Liver (tissue), 9 donors: ENCODE measurements around the gene PFDN4. TPM values are rescaled to one million over a fixed set of nuclear protein-coding genes. Genes with fewer than 3 reads are reported as not detected.

Experiments used
- DNase-seq: peaks from one replicate; pipeline ENCODE4 v3.0.0-alpha.2; 2017; ENCODE audit warnings: low spot score
- H3K27ac ChIP-seq, 2 donors: one replicate each; pipeline ENCODE4 v1.7.0; 2013; ENCODE audit warnings: inconsistent platforms in 2 of 2, low read length in 2 of 2, control low read depth in 1 of 2, low read depth in 1 of 2, mild to moderate bottlenecking in 1 of 2
- H3K27me3 ChIP-seq, 4 donors: one replicate each; pipeline versions ENCODE4 v1.6.1 to v1.7.0; 2013; ENCODE audit warnings: low read length in 3 of 4, inconsistent platforms in 1 of 4, mild to moderate bottlenecking in 1 of 4, moderate library complexity in 1 of 4; ENCODE audit not compliant: control insufficient read depth in 4 of 4, insufficient read depth in 4 of 4
- H3K36me3 ChIP-seq, 4 donors: one replicate each; pipeline versions ENCODE4 v1.6.1 to v1.7.0; 2013; ENCODE audit warnings: low read length in 3 of 4, mild to moderate bottlenecking in 3 of 4, low read depth in 1 of 4, moderate library complexity in 1 of 4; ENCODE audit not compliant: control insufficient read depth in 4 of 4, insufficient read depth in 3 of 4
- H3K4me1 ChIP-seq, 4 donors: one replicate each; pipeline versions ENCODE4 v1.6.1 to v1.7.0; 2013; ENCODE audit warnings: low read length in 3 of 4, mild to moderate bottlenecking in 3 of 4, moderate library complexity in 1 of 4; ENCODE audit not compliant: control insufficient read depth in 4 of 4, insufficient read depth in 4 of 4
- H3K4me3 ChIP-seq, 3 donors: one replicate each; pipeline versions ENCODE4 v1.6.1 to v1.7.0; 2013; ENCODE audit warnings: low read length in 3 of 3, control low read depth in 1 of 3, low read depth in 1 of 3, mild to moderate bottlenecking in 1 of 3
- H3K9ac ChIP-seq, 2 donors: one replicate each; pipeline ENCODE4 v1.7.0; 2013; ENCODE audit warnings: low read length in 2 of 2, mild to moderate bottlenecking in 2 of 2, moderate library complexity in 2 of 2, control low read depth in 1 of 2, low read depth in 1 of 2
- H3K9me3 ChIP-seq, 4 donors: one replicate each; pipeline versions ENCODE4 v1.6.1 to v1.7.0; 2013; ENCODE audit warnings: low read length in 3 of 4; ENCODE audit not compliant: control insufficient read depth in 4 of 4
- EGR1 ChIP-seq, 2 donors: IDR thresholded peaks; 2 replicates each; pipeline ENCODE4 v1.6.1; 2016 to 2018; ENCODE audit warnings: antibody characterized with exemption in 2 of 2, low read depth in 2 of 2
- FOXA1 ChIP-seq: IDR thresholded peaks from 2 replicates; pipeline ENCODE4 v1.6.1; 2016; ENCODE audit warnings: antibody characterized with exemption
- FOXA2 ChIP-seq: IDR thresholded peaks from 2 replicates; pipeline ENCODE4 v1.6.1; 2016; ENCODE audit warnings: antibody characterized with exemption
- GABPA ChIP-seq, 2 donors: IDR thresholded peaks in 1 of 2; conservative IDR thresholded peaks in 1 of 2; 2 replicates each; pipeline ENCODE4 v1.6.1; 2016; ENCODE audit warnings: antibody characterized with exemption in 2 of 2, mild to moderate bottlenecking in 1 of 2, moderate library complexity in 1 of 2
- HNF4A ChIP-seq, 2 donors: conservative IDR thresholded peaks; 2 replicates each; pipeline ENCODE4 v1.6.1; 2016; ENCODE audit warnings: antibody characterized with exemption in 2 of 2, mild to moderate bottlenecking in 2 of 2
- HNF4G ChIP-seq: IDR thresholded peaks from 2 replicates; pipeline ENCODE4 v1.6.1; 2016; ENCODE audit warnings: antibody characterized with exemption
- JUND ChIP-seq, 2 donors: IDR thresholded peaks; 2 replicates each; pipeline ENCODE4 v1.6.1; 2016; ENCODE audit warnings: antibody characterized with exemption in 2 of 2
- NR2F2 ChIP-seq: IDR thresholded peaks from 2 replicates; pipeline ENCODE4 v1.6.1; 2016; ENCODE audit warnings: antibody characterized with exemption
- RAD21 ChIP-seq, 2 donors: IDR thresholded peaks; 2 replicates each; pipeline ENCODE4 v1.6.1; 2016; ENCODE audit warnings: antibody characterized with exemption in 2 of 2, mild to moderate bottlenecking in 2 of 2
- REST ChIP-seq: IDR thresholded peaks from 2 replicates; pipeline ENCODE4 v1.6.1; 2016; ENCODE audit warnings: antibody characterized with exemption, mild to moderate bottlenecking
- TAF1 ChIP-seq: conservative IDR thresholded peaks from 2 replicates; pipeline ENCODE4 v1.6.1; 2016; ENCODE audit warnings: antibody characterized with exemption, mild to moderate bottlenecking
- YY1 ChIP-seq: IDR thresholded peaks from 2 replicates; pipeline ENCODE4 v1.6.1; 2016; ENCODE audit warnings: antibody characterized with exemption, mild to moderate bottlenecking
- WGBS: extraction: QIAGEN DNeasy Blood & Tissue Kit; methylation state at CpG from one replicate; pipeline ENCODE4 v1.1.7; 2013; 5-methylcytosine and 5-hydroxymethylcytosine counted together
- polyA plus RNA-seq, 2 donors: library from polyadenylated mRNA; stranded (reverse) in 1 of 2; unstranded in 1 of 2; fragments of 200-250 nt in 1 of 2; fragments of >200 nt in 1 of 2; fragmentation: Nextera tagmentation in 1 of 2; extraction: Ambion mirVana in 1 of 2; gene quantifications; one replicate each; pipeline versions ENCODE4 v1.2.1 to v1.2.3, GENCODE V29; 2013 to 2015
- total RNA-seq, 2 donors: library from RNA; depleted of rRNA; stranded (reverse); fragments of >200 nt; gene quantifications; one replicate each; pipeline ENCODE4 v1.2.3, GENCODE V29; 2014
- TF ChIP-seq, protein P1 (sequence below): fragments of 150-350 bp; IDR thresholded peaks from 2 replicates; pipeline ENCODE4 v1.5.1; 2017; ENCODE audit warnings: improper control_type of control experiment, low read depth, low read length; ENCODE audit not compliant: missing input control
- TF ChIP-seq, protein P2 (sequence below): IDR thresholded peaks from 2 replicates; pipeline ENCODE4 v1.6.1; 2016; ENCODE audit warnings: antibody characterized with exemption
- TF ChIP-seq, protein P3 (sequence below): IDR thresholded peaks from 2 replicates; pipeline ENCODE4 v1.6.1; 2016; ENCODE audit warnings: antibody characterized with exemption
- donor health status: healthy.
- donor health status: healthy.
- donor health status: healthy.
- donor health status: healthy.
- donor health status: healthy.

The PFDN4 gene
- total and polyA plus RNA-seq, 4 donors, result 12.9 to 17.3 (median 13.5) TPM

- no peak overlapping the region for H3K4me3 ChIP-seq
- no peak overlapping the region for H3K27ac ChIP-seq
- no peak overlapping the region for H3K9ac ChIP-seq
These were observed 10.6 kb downstream of the PFDN4 start for GRCh38 chr20:54218470-54218869.

GRCh38 chr20:54219751-54220426, 12.0 kb downstream of the PFDN4 start:
- Histone ChIP-seq H3K4me3 (no peak overlapping the region), H3K27me3 (no peaks in the 10 kb centered on the region), H3K27ac (no peak overlapping the region), H3K9ac (peak overlapping the region in 1 of 2 donors; percentile 40), H3K9me3 (no peaks in the 10 kb centered on the region), H3K4me1 (peaks cover 5 to 14% (median 14%) of the 10 kb centered on the region in 4 donors), H3K36me3 (peaks cover 0 to 5% (median 4%) of the 10 kb centered on the region in 4 donors)
- no peak for DNase-seq
- WGBS, result 81% methylated on average over 6 of the region's 6 CpGs
- no peak for TF ChIP-seq YY1
- TF ChIP-seq RAD21 (IDR thresholded peaks at IDR 0.05), result peak; percentile 82 to 87
- TF ChIP-seq TAF1, result no peak
- TF ChIP-seq, protein P1, sequence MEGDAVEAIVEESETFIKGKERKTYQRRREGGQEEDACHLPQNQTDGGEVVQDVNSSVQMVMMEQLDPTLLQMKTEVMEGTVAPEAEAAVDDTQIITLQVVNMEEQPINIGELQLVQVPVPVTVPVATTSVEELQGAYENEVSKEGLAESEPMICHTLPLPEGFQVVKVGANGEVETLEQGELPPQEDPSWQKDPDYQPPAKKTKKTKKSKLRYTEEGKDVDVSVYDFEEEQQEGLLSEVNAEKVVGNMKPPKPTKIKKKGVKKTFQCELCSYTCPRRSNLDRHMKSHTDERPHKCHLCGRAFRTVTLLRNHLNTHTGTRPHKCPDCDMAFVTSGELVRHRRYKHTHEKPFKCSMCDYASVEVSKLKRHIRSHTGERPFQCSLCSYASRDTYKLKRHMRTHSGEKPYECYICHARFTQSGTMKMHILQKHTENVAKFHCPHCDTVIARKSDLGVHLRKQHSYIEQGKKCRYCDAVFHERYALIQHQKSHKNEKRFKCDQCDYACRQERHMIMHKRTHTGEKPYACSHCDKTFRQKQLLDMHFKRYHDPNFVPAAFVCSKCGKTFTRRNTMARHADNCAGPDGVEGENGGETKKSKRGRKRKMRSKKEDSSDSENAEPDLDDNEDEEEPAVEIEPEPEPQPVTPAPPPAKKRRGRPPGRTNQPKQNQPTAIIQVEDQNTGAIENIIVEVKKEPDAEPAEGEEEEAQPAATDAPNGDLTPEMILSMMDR, result peak; percentile 49
- TF ChIP-seq FOXA2, result no peak
- no peak for TF ChIP-seq EGR1 (IDR thresholded peaks at IDR 0.05; ENCODE audit: low read depth in 2 of 2)
- TF ChIP-seq, protein P2, sequence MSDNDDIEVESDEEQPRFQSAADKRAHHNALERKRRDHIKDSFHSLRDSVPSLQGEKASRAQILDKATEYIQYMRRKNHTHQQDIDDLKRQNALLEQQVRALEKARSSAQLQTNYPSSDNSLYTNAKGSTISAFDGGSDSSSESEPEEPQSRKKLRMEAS, result no peak

More at GRCh38 chr20:54218470-54218869, 10.6 kb downstream of the PFDN4 start:
- no peaks in the 10 kb centered on the region for H3K9me3 ChIP-seq
- no peak for DNase-seq
- no peaks in the 10 kb centered on the region for H3K27me3 ChIP-seq
- peaks cover 0 to 5% (median 4%) of the 10 kb centered on the region in 4 donors for H3K36me3 ChIP-seq
- H3K4me1 ChIP-seq, result peaks cover 5 to 14% (median 14%) of the 10 kb centered on the region in 4 donors
- TF ChIP-seq GABPA (IDR thresholded peaks at IDR 0.05 in 1 of 2, conservative IDR thresholded peaks at IDR 0.05 in 1 of 2) (no peak), HNF4G (no peak), YY1 (no peak), HNF4A (conservative IDR thresholded peaks at IDR 0.05) (no peak), FOXA2 (no peak), JUND (IDR thresholded peaks at IDR 0.05) (no peak), REST (no peak), NR2F2 (no peak), FOXA1 (no peak)
- TF ChIP-seq, protein P1, result no peak
- TF ChIP-seq, protein P2, result no peak
- TF ChIP-seq, protein P3, sequence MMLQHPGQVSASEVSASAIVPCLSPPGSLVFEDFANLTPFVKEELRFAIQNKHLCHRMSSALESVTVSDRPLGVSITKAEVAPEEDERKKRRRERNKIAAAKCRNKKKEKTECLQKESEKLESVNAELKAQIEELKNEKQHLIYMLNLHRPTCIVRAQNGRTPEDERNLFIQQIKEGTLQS, result no peak
